A549 (cell line): ENCODE data around the gene GAGE12D. TPM values are rescaled to one million over a fixed set of nuclear protein-coding genes. Genes with fewer than 3 reads are reported as not detected.
A peak's percentile ranks its signal among the peaks of the same experiment; 100 is the strongest.
"Not testable (repeated sequence)": the region's sequence is repeated elsewhere in the genome, so short reads cannot be mapped to it uniquely, and the experiment has no call there.

Experiments used
- ATAC-seq, 2 experiments: fragments of 200-7000 bp in 1 of 2; fragments of >200 bp in 1 of 2; cut with Nextera tagmentation in 1 of 2; cut with Tn5 transposase in 1 of 2; 3 replicates each; pipeline versions ENCODE4 v1.8.0 to v1.9.1; 2018 to 2020; ENCODE audit warnings: mild to moderate bottlenecking in 1 of 2, moderate library complexity in 1 of 2
- CTCF ChIA-PET: fragments of 300-600 bp; sonication (Branson Sonifier 250); formaldehyde crosslinking; extraction: SDS; loops from one replicate; lab custom pipeline; 2021; ENCODE audit warnings: antibody characterized with exemption, inconsistent platforms; lab: Yijun Ruan, JAX
- POLR2A ChIA-PET: fragments of 350-600 bp; formaldehyde crosslinking; extraction: SDS; loops from one replicate; lab custom pipeline; 2021; ENCODE audit warnings: antibody characterized with exemption, inconsistent platforms; lab: Yijun Ruan, JAX
- DNase-seq, 2 experiments: peaks; one replicate each; pipeline versions ENCODE4 v3.0.0 to v3.0.0-alpha.2; 2011 to 2016; ENCODE audit warnings: low read depth in 1 of 2, low spot score in 1 of 2
- FAIRE-seq: peaks from 2 replicates; lab custom pipeline; 2011; peaks lifted over from hg19 to GRCh38; lab: Jason Lieb, UNC
- H3K27ac ChIP-seq, 2 experiments: fragments of >200 bp; sonication (Bioruptor Twin); formaldehyde crosslinking; 3 replicates each; pipeline ENCODE4 v1.5.1; 2016 to 2017
- H3K4me1 ChIP-seq: fragments of >200 bp; sonication (Bioruptor Twin); formaldehyde crosslinking; 3 replicates; pipeline ENCODE4 v1.6.1; 2016
- H3K4me2 ChIP-seq: fragments of >200 bp; sonication (Bioruptor Twin); formaldehyde crosslinking; 3 replicates; pipeline ENCODE4 v1.6.1; 2016
- H3K4me3 ChIP-seq: fragments of >200 bp; sonication (Bioruptor Twin); formaldehyde crosslinking; 3 replicates; pipeline ENCODE4 v1.5.1; 2016
- H3K9me3 ChIP-seq: fragments of >200 bp; sonication (Bioruptor Twin); formaldehyde crosslinking; 3 replicates; pipeline ENCODE4 v1.6.1; 2016
- WGBS: methylation state at CpG from one replicate; pipeline ENCODE4 v1.1.6; 2017; ENCODE audit errors: missing lambda C conversion rate; 5-methylcytosine and 5-hydroxymethylcytosine counted together
- polyA minus RNA-seq: library from RNA; depleted of rRNA, polyadenylated mRNA; stranded (reverse); fragments of >200 nt; gene quantifications from 2 replicates; pipeline ENCODE4 v1.2.3, GENCODE V29; 2011; rRNA and poly(A)+ RNA removed
- polyA plus RNA-seq, 4 experiments: library from polyadenylated mRNA; depleted of rRNA in 3 of 4; stranded (reverse); fragments of >200 nt; fragmentation: RNase III in 1 of 4; extraction: RNeasy Plus Mini Kit Qiagen cat#74134 plus additional on column Dnase treatment in 1 of 4; gene quantifications; 2 replicates in 3 of 4; 3 replicates in 1 of 4; pipeline ENCODE4 v1.2.3, GENCODE V29; 2011 to 2017

GAGE12D gene
- polyA plus RNA-seq (2011; rRNA removed), result not detected in 2 replicates
- polyA plus RNA-seq (2012; cell fraction: cytosol; rRNA removed), result not detected in 2 replicates
- not detected in 2 replicates for polyA plus RNA-seq (2012; cell fraction: nucleus; rRNA removed)
- polyA plus RNA-seq (2017; fragmentation: RNase III; extraction: RNeasy Plus Mini Kit Qiagen cat#74134 plus additional on column Dnase treatment), result not detected in 3 replicates
- polyA minus RNA-seq, result not detected in 2 replicates

- H3K4me2 ChIP-seq, H3K9me3 ChIP-seq, DNase-seq, POLR2A ChIA-PET, ATAC-seq, CTCF ChIA-PET, H3K4me1 ChIP-seq, FAIRE-seq, H3K27ac ChIP-seq, H3K4me3 ChIP-seq: not testable (repeated sequence)
- no CpG with 5 or more reads among the region's 16 CpGs for WGBS
Observed at GRCh38 chrX:49541433-49541832, at the start of gene GAGE12D. GAGE12D (plus strand) TSS chrX:49541733; CDS start chrX:49542888, 1,155 bp downstream.

GRCh38 chrX:49531877-49532276, 9.7 kb upstream of the GAGE12D start, which contains the start of gene GAGE12C:
GAGE12C (plus strand) TSS chrX:49532177; CDS start chrX:49533332, 1,155 bp downstream.
- POLR2A ChIA-PET, DNase-seq, CTCF ChIA-PET, H3K4me2 ChIP-seq, FAIRE-seq, ATAC-seq, H3K27ac ChIP-seq, H3K9me3 ChIP-seq, H3K4me3 ChIP-seq, H3K4me1 ChIP-seq: not testable (repeated sequence)
- no CpG with 5 or more reads among the region's 16 CpGs for WGBS

GRCh38 chrX:49550989-49551388, 9.5 kb downstream of the GAGE12D start, which contains the start of gene GAGE12E:
GAGE12E (plus strand) TSS chrX:49551289; CDS start chrX:49552444, 1,155 bp downstream.
- CTCF ChIA-PET, H3K4me3 ChIP-seq, POLR2A ChIA-PET, H3K4me1 ChIP-seq, FAIRE-seq, ATAC-seq, DNase-seq, H3K27ac ChIP-seq, H3K4me2 ChIP-seq, H3K9me3 ChIP-seq: not testable (repeated sequence)
- WGBS, result no CpG with 5 or more reads among the region's 16 CpGs

- H3K9me3 ChIP-seq, H3K27ac ChIP-seq, CTCF ChIA-PET, H3K4me2 ChIP-seq, FAIRE-seq, DNase-seq, H3K4me3 ChIP-seq, ATAC-seq, H3K4me1 ChIP-seq, POLR2A ChIA-PET: not testable (repeated sequence)
- no CpG with 5 or more reads among the region's 16 CpGs for WGBS
Observed at GRCh38 chrX:49560542-49560941, 19.0 kb downstream of the GAGE12D start, which contains the start of gene GAGE12F. GAGE12F (plus strand) TSS chrX:49560842; CDS start chrX:49561997, 1,155 bp downstream.

- POLR2A ChIA-PET, H3K4me3 ChIP-seq, H3K4me2 ChIP-seq, ATAC-seq, CTCF ChIA-PET, H3K27ac ChIP-seq, FAIRE-seq, DNase-seq, H3K9me3 ChIP-seq, H3K4me1 ChIP-seq: not testable (repeated sequence)
- WGBS, result no CpG with 5 or more reads among the region's 11 CpGs
Observed at GRCh38 chrX:49568728-49569127, 27.2 kb downstream of the GAGE12D start.

GRCh38 chrX:49569152-49569551, 27.6 kb downstream of the GAGE12D start:
- CTCF ChIA-PET, H3K27ac ChIP-seq, H3K4me2 ChIP-seq, H3K4me3 ChIP-seq, H3K9me3 ChIP-seq, POLR2A ChIA-PET, ATAC-seq, H3K4me1 ChIP-seq, FAIRE-seq, DNase-seq: not testable (repeated sequence)
- WGBS, result no CpG with 5 or more reads among the region's 13 CpGs

- FAIRE-seq, H3K4me2 ChIP-seq, H3K9me3 ChIP-seq, H3K4me1 ChIP-seq, DNase-seq, H3K4me3 ChIP-seq, H3K27ac ChIP-seq, CTCF ChIA-PET, ATAC-seq, POLR2A ChIA-PET: not testable (repeated sequence)
- no CpG with 5 or more reads among the region's 16 CpGs for WGBS
Observed at GRCh38 chrX:49570100-49570499, 28.6 kb downstream of the GAGE12D start, which contains the start of gene GAGE12G. GAGE12G (plus strand) TSS chrX:49570400; CDS start chrX:49571555, 1,155 bp downstream.

GRCh38 chrX:49579649-49580048, 38.1 kb downstream of the GAGE12D start, which contains the start of gene GAGE12H:
GAGE12H (plus strand) TSS chrX:49579949; CDS start chrX:49581104, 1,155 bp downstream.
- FAIRE-seq, DNase-seq, CTCF ChIA-PET, H3K4me3 ChIP-seq, POLR2A ChIA-PET, ATAC-seq, H3K9me3 ChIP-seq, H3K27ac ChIP-seq, H3K4me1 ChIP-seq, H3K4me2 ChIP-seq: not testable (repeated sequence)
- WGBS, result no CpG with 5 or more reads among the region's 16 CpGs

- CTCF ChIA-PET, ATAC-seq, H3K9me3 ChIP-seq, POLR2A ChIA-PET, H3K4me1 ChIP-seq, H3K4me2 ChIP-seq, DNase-seq, H3K27ac ChIP-seq, H3K4me3 ChIP-seq, FAIRE-seq: not testable (repeated sequence)
- WGBS, result no CpG with 5 or more reads among the region's 16 CpGs
Observed at GRCh38 chrX:49589196-49589595, 47.7 kb downstream of the GAGE12D start, which contains the start of gene GAGE2A. GAGE2A (plus strand) TSS chrX:49589496; CDS start chrX:49590651, 1,155 bp downstream.

- POLR2A ChIA-PET, H3K4me1 ChIP-seq, H3K27ac ChIP-seq, H3K9me3 ChIP-seq, H3K4me3 ChIP-seq, ATAC-seq, H3K4me2 ChIP-seq, DNase-seq, CTCF ChIA-PET: not testable (repeated sequence)
- FAIRE-seq, result peak; percentile 65
- WGBS, result 62% methylated on average over 31 of the region's 37 CpGs
Observed at GRCh38 chrX:49589769-49590478, 48.4 kb downstream of the GAGE12D start.

- ATAC-seq, CTCF ChIA-PET, DNase-seq, POLR2A ChIA-PET, H3K4me2 ChIP-seq, H3K4me3 ChIP-seq, H3K9me3 ChIP-seq, FAIRE-seq, H3K4me1 ChIP-seq, H3K27ac ChIP-seq: not testable (repeated sequence)
- WGBS, result 68% methylated on average over 14 of the region's 17 CpGs
Observed at GRCh38 chrX:49590488-49590887, 49.0 kb downstream of the GAGE12D start.
